PC-3 (cell line): Measurements from ENCODE around the gene GSG1L.

Experiments used
- EZH2 ChIP-seq: fragments of 300-600 bp; sonication (generic); IDR thresholded peaks from one replicate; pipeline ENCODE4 v1.6.1; 2017; ENCODE audit warnings: antibody characterized with exemption, mild to moderate bottlenecking, low read length; ENCODE audit not compliant: unreplicated experiment
- EZH2phosphoT487 ChIP-seq: fragments of 300-600 bp; sonication (generic); IDR thresholded peaks from 2 replicates; pipeline ENCODE4 v1.6.1; 2018; ENCODE audit warnings: mild to moderate bottlenecking, antibody characterized with exemption, low read length, borderline replicate concordance
- TF ChIP-seq, protein P1 (sequence below): fragments of 300-600 bp; sonication (generic); conservative IDR thresholded peaks from 2 replicates; pipeline ENCODE4 v1.5.1; 2017; ENCODE audit warnings: antibody characterized with exemption, low read depth, mild to moderate bottlenecking, low read length

- TF ChIP-seq EZH2: no peak
- TF ChIP-seq, protein P1, sequence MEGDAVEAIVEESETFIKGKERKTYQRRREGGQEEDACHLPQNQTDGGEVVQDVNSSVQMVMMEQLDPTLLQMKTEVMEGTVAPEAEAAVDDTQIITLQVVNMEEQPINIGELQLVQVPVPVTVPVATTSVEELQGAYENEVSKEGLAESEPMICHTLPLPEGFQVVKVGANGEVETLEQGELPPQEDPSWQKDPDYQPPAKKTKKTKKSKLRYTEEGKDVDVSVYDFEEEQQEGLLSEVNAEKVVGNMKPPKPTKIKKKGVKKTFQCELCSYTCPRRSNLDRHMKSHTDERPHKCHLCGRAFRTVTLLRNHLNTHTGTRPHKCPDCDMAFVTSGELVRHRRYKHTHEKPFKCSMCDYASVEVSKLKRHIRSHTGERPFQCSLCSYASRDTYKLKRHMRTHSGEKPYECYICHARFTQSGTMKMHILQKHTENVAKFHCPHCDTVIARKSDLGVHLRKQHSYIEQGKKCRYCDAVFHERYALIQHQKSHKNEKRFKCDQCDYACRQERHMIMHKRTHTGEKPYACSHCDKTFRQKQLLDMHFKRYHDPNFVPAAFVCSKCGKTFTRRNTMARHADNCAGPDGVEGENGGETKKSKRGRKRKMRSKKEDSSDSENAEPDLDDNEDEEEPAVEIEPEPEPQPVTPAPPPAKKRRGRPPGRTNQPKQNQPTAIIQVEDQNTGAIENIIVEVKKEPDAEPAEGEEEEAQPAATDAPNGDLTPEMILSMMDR: no peak
- no peak for TF ChIP-seq EZH2phosphoT487
Observed at GRCh38 chr16:27751233-27751632, 312.3 kb downstream of the GSG1L start.
